ENCODE results near the gene LMOD1. TPM values are rescaled to one million over a fixed set of nuclear protein-coding genes. Genes with fewer than 3 reads are reported as not detected.

LMOD1 gene
- total RNA-seq, 1 experiment from 2014 or later, result not detected

- H3K27ac ChIP-seq (ENCODE audit: low read depth, low read length, poor library complexity, severe bottlenecking), result no peak overlapping the region
- no peak for DNase-seq (ENCODE audit: low spot score)
- no peak for TF ChIP-seq CTCF (conservative IDR thresholded peaks at IDR 0.05; ENCODE audit: low read depth, low read length)
- no peak for TF ChIP-seq EZH2 (IDR thresholded peaks at IDR 0.05; ENCODE audit: borderline replicate concordance, low read depth, low read length, poor library complexity, severe bottlenecking)
- H3K4me1 ChIP-seq (ENCODE audit: insufficient read depth, low read length, poor library complexity, severe bottlenecking), result no peaks in the 10 kb centered on the region
- no peaks in the 10 kb centered on the region for H3K9me3 ChIP-seq (ENCODE audit: low read depth, low read length, poor library complexity, severe bottlenecking)
- intact Hi-C loops (cut with micrococcal nuclease; ENCODE audit: unreplicated experiment), result loop anchor here (10.0 kb wide), 1 partner anchor 243 kb away; no protein-coding TSS in a partner anchor
- no peaks in the 10 kb centered on the region for H3K36me3 ChIP-seq (ENCODE audit: insufficient read depth, low read length, poor library complexity, severe bottlenecking)
- H3K27me3 ChIP-seq (replicated peaks; ENCODE audit: insufficient read depth, low read depth, low read length, poor library complexity), result no peaks in the 10 kb centered on the region
- ChIA-PET POLR2A (ENCODE audit: low non-redundant PET) (no interaction called here), CTCF (interaction anchor here (0.8 to 1.0 kb wide), 2 partner anchors 9 to 81 kb away, joined by 3 to 5 read pairs; no protein-coding TSS in a partner anchor)
- H3K4me3 ChIP-seq (ENCODE audit: low read depth, low read length, poor library complexity, severe bottlenecking), result no peak overlapping the region
- BruUV-seq (replicated peaks), result no TSS peak
Measured at GRCh38 chr1:201892211-201892610, 54.1 kb downstream of the LMOD1 start.

- CTCF ChIA-PET, result interaction anchor here (0.8 kb wide), 1 partner anchor 82 kb away, joined by 5 read pairs; no protein-coding TSS in a partner anchor
- no peak overlapping the region for H3K27ac ChIP-seq (ENCODE audit: low read depth, low read length, poor library complexity, severe bottlenecking)
- H3K27me3 ChIP-seq (replicated peaks; ENCODE audit: insufficient read depth, low read depth, low read length, poor library complexity), result no peaks in the 10 kb centered on the region
- no peaks in the 10 kb centered on the region for H3K9me3 ChIP-seq (ENCODE audit: low read depth, low read length, poor library complexity, severe bottlenecking)
- no peaks in the 10 kb centered on the region for H3K4me1 ChIP-seq (ENCODE audit: insufficient read depth, low read length, poor library complexity, severe bottlenecking)
- H3K36me3 ChIP-seq (ENCODE audit: insufficient read depth, low read length, poor library complexity, severe bottlenecking), result no peaks in the 10 kb centered on the region
- intact Hi-C loops (cut with micrococcal nuclease; ENCODE audit: unreplicated experiment), result loop anchor here (10.0 kb wide), 1 partner anchor 243 kb away; no protein-coding TSS in a partner anchor
- DNase-seq (ENCODE audit: low spot score), result no peak
- BruUV-seq (replicated peaks), result no TSS peak
- POLR2A ChIA-PET (ENCODE audit: low non-redundant PET), result no interaction called here
- H3K4me3 ChIP-seq (ENCODE audit: low read depth, low read length, poor library complexity, severe bottlenecking), result no peak overlapping the region
- no peak for TF ChIP-seq EZH2 (IDR thresholded peaks at IDR 0.05; ENCODE audit: borderline replicate concordance, low read depth, low read length, poor library complexity, severe bottlenecking)
- TF ChIP-seq CTCF (conservative IDR thresholded peaks at IDR 0.05; ENCODE audit: low read depth, low read length), result no peak
Measured at GRCh38 chr1:201891451-201892045, 54.8 kb downstream of the LMOD1 start.

GRCh38 chr1:201890806-201891450 lies 55.4 kb downstream of the LMOD1 start:
- TF ChIP-seq CTCF (conservative IDR thresholded peaks at IDR 0.05; ENCODE audit: low read depth, low read length), result no peak
- no peak for TF ChIP-seq EZH2 (IDR thresholded peaks at IDR 0.05; ENCODE audit: borderline replicate concordance, low read depth, low read length, poor library complexity, severe bottlenecking)
- POLR2A ChIA-PET (ENCODE audit: low non-redundant PET), result no interaction called here
- no peaks in the 10 kb centered on the region for H3K27me3 ChIP-seq (replicated peaks; ENCODE audit: insufficient read depth, low read depth, low read length, poor library complexity)
- DNase-seq (ENCODE audit: low spot score), result no peak
- BruUV-seq (replicated peaks), result no TSS peak
- CTCF ChIA-PET, result no interaction called here
- intact Hi-C loops (cut with micrococcal nuclease; ENCODE audit: unreplicated experiment), result loop anchor here (10.0 kb wide), 1 partner anchor 244 kb away; no protein-coding TSS in a partner anchor
- H3K27ac ChIP-seq (ENCODE audit: low read depth, low read length, poor library complexity, severe bottlenecking), result no peak overlapping the region
- H3K4me3 ChIP-seq (ENCODE audit: low read depth, low read length, poor library complexity, severe bottlenecking), result no peak overlapping the region
- no peaks in the 10 kb centered on the region for H3K4me1 ChIP-seq (ENCODE audit: insufficient read depth, low read length, poor library complexity, severe bottlenecking)
- H3K9me3 ChIP-seq (ENCODE audit: low read depth, low read length, poor library complexity, severe bottlenecking), result no peaks in the 10 kb centered on the region
- H3K36me3 ChIP-seq (ENCODE audit: insufficient read depth, low read length, poor library complexity, severe bottlenecking), result no peaks in the 10 kb centered on the region
